Liver (tissue), 9 donors: ENCODE data around the gene TPK1. TPM values are rescaled to one million over a fixed set of nuclear protein-coding genes. Genes with fewer than 3 reads are reported as not detected.

Experiments used
- DNase-seq: peaks from one replicate; pipeline ENCODE4 v3.0.0-alpha.2; 2017; ENCODE audit warnings: low spot score
- H3K27ac ChIP-seq, 2 donors: one replicate each; pipeline ENCODE4 v1.7.0; 2013; ENCODE audit warnings: inconsistent platforms in 2 of 2, low read length in 2 of 2, control low read depth in 1 of 2, low read depth in 1 of 2, mild to moderate bottlenecking in 1 of 2
- H3K27me3 ChIP-seq, 4 donors: one replicate each; pipeline versions ENCODE4 v1.6.1 to v1.7.0; 2013; ENCODE audit warnings: low read length in 3 of 4, inconsistent platforms in 1 of 4, mild to moderate bottlenecking in 1 of 4, moderate library complexity in 1 of 4; ENCODE audit not compliant: control insufficient read depth in 4 of 4, insufficient read depth in 4 of 4
- H3K36me3 ChIP-seq, 4 donors: one replicate each; pipeline versions ENCODE4 v1.6.1 to v1.7.0; 2013; ENCODE audit warnings: low read length in 3 of 4, mild to moderate bottlenecking in 3 of 4, low read depth in 1 of 4, moderate library complexity in 1 of 4; ENCODE audit not compliant: control insufficient read depth in 4 of 4, insufficient read depth in 3 of 4
- H3K4me1 ChIP-seq, 4 donors: one replicate each; pipeline versions ENCODE4 v1.6.1 to v1.7.0; 2013; ENCODE audit warnings: low read length in 3 of 4, mild to moderate bottlenecking in 3 of 4, moderate library complexity in 1 of 4; ENCODE audit not compliant: control insufficient read depth in 4 of 4, insufficient read depth in 4 of 4
- H3K4me3 ChIP-seq, 3 donors: one replicate each; pipeline versions ENCODE4 v1.6.1 to v1.7.0; 2013; ENCODE audit warnings: low read length in 3 of 3, control low read depth in 1 of 3, low read depth in 1 of 3, mild to moderate bottlenecking in 1 of 3
- H3K9ac ChIP-seq, 2 donors: one replicate each; pipeline ENCODE4 v1.7.0; 2013; ENCODE audit warnings: low read length in 2 of 2, mild to moderate bottlenecking in 2 of 2, moderate library complexity in 2 of 2, control low read depth in 1 of 2, low read depth in 1 of 2
- H3K9me3 ChIP-seq, 4 donors: one replicate each; pipeline versions ENCODE4 v1.6.1 to v1.7.0; 2013; ENCODE audit warnings: low read length in 3 of 4; ENCODE audit not compliant: control insufficient read depth in 4 of 4
- CTCF ChIP-seq: fragments of 150-350 bp; IDR thresholded peaks from 2 replicates; pipeline ENCODE4 v1.5.1; 2017; ENCODE audit warnings: improper control_type of control experiment, low read depth, low read length; ENCODE audit not compliant: missing input control
- EGR1 ChIP-seq, 2 donors: IDR thresholded peaks; 2 replicates each; pipeline ENCODE4 v1.6.1; 2016 to 2018; ENCODE audit warnings: antibody characterized with exemption in 2 of 2, low read depth in 2 of 2
- FOXA1 ChIP-seq: IDR thresholded peaks from 2 replicates; pipeline ENCODE4 v1.6.1; 2016; ENCODE audit warnings: antibody characterized with exemption
- FOXA2 ChIP-seq: IDR thresholded peaks from 2 replicates; pipeline ENCODE4 v1.6.1; 2016; ENCODE audit warnings: antibody characterized with exemption
- GABPA ChIP-seq, 2 donors: IDR thresholded peaks in 1 of 2; conservative IDR thresholded peaks in 1 of 2; 2 replicates each; pipeline ENCODE4 v1.6.1; 2016; ENCODE audit warnings: antibody characterized with exemption in 2 of 2, mild to moderate bottlenecking in 1 of 2, moderate library complexity in 1 of 2
- HNF4A ChIP-seq, 2 donors: conservative IDR thresholded peaks; 2 replicates each; pipeline ENCODE4 v1.6.1; 2016; ENCODE audit warnings: antibody characterized with exemption in 2 of 2, mild to moderate bottlenecking in 2 of 2
- HNF4G ChIP-seq: IDR thresholded peaks from 2 replicates; pipeline ENCODE4 v1.6.1; 2016; ENCODE audit warnings: antibody characterized with exemption
- JUND ChIP-seq, 2 donors: IDR thresholded peaks; 2 replicates each; pipeline ENCODE4 v1.6.1; 2016; ENCODE audit warnings: antibody characterized with exemption in 2 of 2
- MAX ChIP-seq: IDR thresholded peaks from 2 replicates; pipeline ENCODE4 v1.6.1; 2016; ENCODE audit warnings: antibody characterized with exemption
- NR2F2 ChIP-seq: IDR thresholded peaks from 2 replicates; pipeline ENCODE4 v1.6.1; 2016; ENCODE audit warnings: antibody characterized with exemption
- RAD21 ChIP-seq, 2 donors: IDR thresholded peaks; 2 replicates each; pipeline ENCODE4 v1.6.1; 2016; ENCODE audit warnings: antibody characterized with exemption in 2 of 2, mild to moderate bottlenecking in 2 of 2
- REST ChIP-seq: IDR thresholded peaks from 2 replicates; pipeline ENCODE4 v1.6.1; 2016; ENCODE audit warnings: antibody characterized with exemption, mild to moderate bottlenecking
- RXRA ChIP-seq, 2 donors: IDR thresholded peaks; 2 replicates each; pipeline ENCODE4 v1.6.1; 2017 to 2018; ENCODE audit warnings: antibody characterized with exemption in 2 of 2, mild to moderate bottlenecking in 1 of 2
- SP1 ChIP-seq: IDR thresholded peaks from 2 replicates; pipeline ENCODE4 v1.6.1; 2018; ENCODE audit warnings: antibody characterized with exemption, mild to moderate bottlenecking
- TAF1 ChIP-seq: conservative IDR thresholded peaks from 2 replicates; pipeline ENCODE4 v1.6.1; 2016; ENCODE audit warnings: antibody characterized with exemption, mild to moderate bottlenecking
- YY1 ChIP-seq: IDR thresholded peaks from 2 replicates; pipeline ENCODE4 v1.6.1; 2016; ENCODE audit warnings: antibody characterized with exemption, mild to moderate bottlenecking
- ZBTB33 ChIP-seq: IDR thresholded peaks from 2 replicates; pipeline ENCODE4 v1.6.1; 2016; ENCODE audit warnings: antibody characterized with exemption
- WGBS: extraction: QIAGEN DNeasy Blood & Tissue Kit; methylation state at CpG from one replicate; pipeline ENCODE4 v1.1.7; 2013; 5-methylcytosine and 5-hydroxymethylcytosine counted together
- polyA plus RNA-seq, 2 donors: library from polyadenylated mRNA; stranded (reverse) in 1 of 2; unstranded in 1 of 2; fragments of 200-250 nt in 1 of 2; fragments of >200 nt in 1 of 2; fragmentation: Nextera tagmentation in 1 of 2; extraction: Ambion mirVana in 1 of 2; gene quantifications; one replicate each; pipeline versions ENCODE4 v1.2.1 to v1.2.3, GENCODE V29; 2013 to 2015
- total RNA-seq, 2 donors: library from RNA; depleted of rRNA; stranded (reverse); fragments of >200 nt; gene quantifications; one replicate each; pipeline ENCODE4 v1.2.3, GENCODE V29; 2014
- donor health status: healthy.
- donor health status: healthy.
- donor health status: healthy.
- donor health status: healthy.
- donor health status: healthy.

The TPK1 gene
- total and polyA plus RNA-seq, 4 donors, result 2.2 to 7.5 (median 3.3) TPM

GRCh38 chr7:144439717-144440205, 396.1 kb downstream of the TPK1 start:
- TF ChIP-seq NR2F2 (no peak), HNF4G (no peak), JUND (IDR thresholded peaks at IDR 0.05) (no peak), RXRA (IDR thresholded peaks at IDR 0.05) (no peak), ZBTB33 (no peak), RAD21 (IDR thresholded peaks at IDR 0.05) (no peak), REST (no peak), HNF4A (conservative IDR thresholded peaks at IDR 0.05) (no peak), MAX (no peak), CTCF (no peak), EGR1 (IDR thresholded peaks at IDR 0.05; ENCODE audit: low read depth in 2 of 2) (no peak), GABPA (IDR thresholded peaks at IDR 0.05 in 1 of 2, conservative IDR thresholded peaks at IDR 0.05 in 1 of 2) (no peak), YY1 (no peak), FOXA1 (no peak)
- Histone ChIP-seq H3K4me3 (no peak overlapping the region), H3K27ac (no peak overlapping the region), H3K27me3 (peaks cover 0 to 5% (median 0%) of the 10 kb centered on the region in 4 donors), H3K4me1 (no peaks in the 10 kb centered on the region), H3K9me3 (no peaks in the 10 kb centered on the region), H3K36me3 (no peaks in the 10 kb centered on the region), H3K9ac (no peak overlapping the region)
- DNase-seq, result no peak
- 26% methylated on average over 5 of the region's 5 CpGs for WGBS

- Histone ChIP-seq H3K27ac (no peak overlapping the region), H3K36me3 (no peaks in the 10 kb centered on the region), H3K4me1 (no peaks in the 10 kb centered on the region), H3K4me3 (no peak overlapping the region), H3K9ac (no peak overlapping the region), H3K27me3 (peaks cover 0 to 5% (median 0%) of the 10 kb centered on the region in 4 donors), H3K9me3 (no peaks in the 10 kb centered on the region)
- 76% methylated on average over 3 of the region's 3 CpGs for WGBS
- no peak for DNase-seq
- TF ChIP-seq YY1 (no peak), TAF1 (no peak), JUND (IDR thresholded peaks at IDR 0.05) (no peak), ZBTB33 (no peak), SP1 (no peak), FOXA1 (no peak), HNF4G (no peak), NR2F2 (no peak), FOXA2 (no peak), RXRA (IDR thresholded peaks at IDR 0.05) (no peak), REST (no peak), MAX (no peak), RAD21 (IDR thresholded peaks at IDR 0.05) (no peak), GABPA (IDR thresholded peaks at IDR 0.05 in 1 of 2, conservative IDR thresholded peaks at IDR 0.05 in 1 of 2) (no peak), HNF4A (conservative IDR thresholded peaks at IDR 0.05) (no peak), EGR1 (IDR thresholded peaks at IDR 0.05; ENCODE audit: low read depth in 2 of 2) (no peak)
Measured at GRCh38 chr7:144438759-144439158, 397.1 kb downstream of the TPK1 start.
